A673 (cell line): Measurements from ENCODE around the gene TMEM132C. TPM values are rescaled to one million over a fixed set of nuclear protein-coding genes. Genes with fewer than 3 reads are reported as not detected.

ENCODE experiments used
- BruUV-seq: library from RNA; stranded (reverse); fragments of 400-500 nt; replicated peaks from 2 replicates; lab custom pipeline; 2021; lab: Mats Ljungman, UMichigan
- CTCF ChIA-PET: fragments of 300-600 bp; sonication (Branson Sonifier 250); formaldehyde crosslinking; loops from one replicate; lab custom pipeline; 2022; ENCODE audit warnings: antibody characterized with exemption; lab: Charles Lee
- POLR2A ChIA-PET: fragments of 300-600 bp; sonication (Branson Sonifier 250); formaldehyde crosslinking; loops from one replicate; lab custom pipeline; 2022; ENCODE audit warnings: antibody characterized with exemption; ENCODE audit not compliant: low non-redundant PET; lab: Charles Lee
- DNase-seq: peaks from one replicate; pipeline ENCODE4 v3.0.0-alpha.2; 2015; ENCODE audit warnings: low spot score
- H3K27ac ChIP-seq: fragments of 200-600 bp; sonication (generic); 2 replicates; pipeline ENCODE4 v1.5.1; 2016; ENCODE audit warnings: mixed run types, low read depth, mild to moderate bottlenecking, mixed read lengths, antibody characterized with exemption, low read length; ENCODE audit not compliant: poor library complexity, severe bottlenecking
- H3K27me3 ChIP-seq: fragments of 200-600 bp; sonication (generic); replicated peaks from 2 replicates; pipeline ENCODE4 v1.6.1; 2017; ENCODE audit warnings: mixed run types, low read depth, mild to moderate bottlenecking, mixed read lengths, antibody characterized with exemption, low read length; ENCODE audit not compliant: insufficient read depth, poor library complexity
- H3K36me3 ChIP-seq: fragments of 200-600 bp; sonication (generic); 2 replicates; pipeline ENCODE4 v1.6.1; 2016; ENCODE audit warnings: mixed run types, mild to moderate bottlenecking, mixed read lengths, antibody characterized with exemption, low read length; ENCODE audit not compliant: insufficient read depth, poor library complexity, severe bottlenecking
- H3K4me1 ChIP-seq: fragments of 200-600 bp; sonication (generic); 2 replicates; pipeline ENCODE4 v1.6.1; 2017; ENCODE audit warnings: mixed run types, mild to moderate bottlenecking, mixed read lengths, antibody characterized with exemption, low read length; ENCODE audit not compliant: insufficient read depth, poor library complexity, severe bottlenecking
- H3K4me3 ChIP-seq: fragments of 200-600 bp; sonication (generic); 2 replicates; pipeline ENCODE4 v1.5.1; 2016; ENCODE audit warnings: low read depth, mixed run types, mild to moderate bottlenecking, mixed read lengths, low read length; ENCODE audit not compliant: poor library complexity, severe bottlenecking
- H3K9me3 ChIP-seq: fragments of 200-600 bp; sonication (generic); 2 replicates; pipeline ENCODE4 v1.6.1; 2016; ENCODE audit warnings: mixed run types, low read depth, mild to moderate bottlenecking, mixed read lengths, antibody characterized with exemption, low read length; ENCODE audit not compliant: poor library complexity, severe bottlenecking
- EZH2 ChIP-seq: fragments of 200-600 bp; sonication (generic); IDR thresholded peaks from 2 replicates; pipeline ENCODE4 v1.6.1; 2017; ENCODE audit warnings: borderline replicate concordance, low read depth, mild to moderate bottlenecking, mixed read lengths, antibody characterized with exemption, low read length; ENCODE audit not compliant: poor library complexity, severe bottlenecking
- intact Hi-C: fragments of 100-400 bp; cut with micrococcal nuclease; formaldehyde crosslinking; loops from one replicate; pipeline ENCODE4 v1.10.0; 2022; ENCODE audit not compliant: unreplicated experiment
- total RNA-seq: library from RNA; stranded (reverse); gene quantifications from 2 replicates; pipeline ENCODE4 v1.2.3, GENCODE V29; 2021
- TF ChIP-seq, protein P1 (sequence below): fragments of 300-800, 200-600 bp; sonication (generic); conservative IDR thresholded peaks from 2 replicates; pipeline ENCODE4 v1.5.1; 2017; ENCODE audit warnings: low read depth, mild to moderate bottlenecking, antibody characterized with exemption, low read length, moderate library complexity, mixed read lengths

Gene TMEM132C
- total RNA-seq, 1 experiment from 2014 or later: not detected

DNA sequence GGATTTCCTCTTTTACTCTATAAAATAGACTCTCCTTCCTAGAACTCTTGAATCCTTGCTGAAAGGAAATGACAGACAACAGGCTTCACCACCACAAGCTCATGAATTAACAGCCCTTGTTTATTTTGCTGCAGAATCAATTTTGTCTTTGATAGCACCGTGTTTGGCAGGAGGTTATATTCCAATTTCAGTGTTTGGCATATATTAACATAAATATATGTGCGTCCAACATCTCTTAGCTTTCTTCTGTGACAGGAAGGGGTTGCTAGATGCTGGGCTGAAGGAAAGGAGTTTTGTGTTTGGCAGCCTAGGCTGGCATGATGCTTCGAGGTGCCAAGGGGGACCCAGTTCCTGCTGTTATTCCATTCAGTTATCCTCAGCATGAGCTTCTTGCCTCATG lies 126.4 kb downstream of the TMEM132C start:
- no peaks in the 10 kb centered on the region for H3K27me3 ChIP-seq
- ChIA-PET CTCF (no interaction called here), POLR2A (no interaction called here)
- intact Hi-C loops: no loop called here
- TF ChIP-seq, protein P1, sequence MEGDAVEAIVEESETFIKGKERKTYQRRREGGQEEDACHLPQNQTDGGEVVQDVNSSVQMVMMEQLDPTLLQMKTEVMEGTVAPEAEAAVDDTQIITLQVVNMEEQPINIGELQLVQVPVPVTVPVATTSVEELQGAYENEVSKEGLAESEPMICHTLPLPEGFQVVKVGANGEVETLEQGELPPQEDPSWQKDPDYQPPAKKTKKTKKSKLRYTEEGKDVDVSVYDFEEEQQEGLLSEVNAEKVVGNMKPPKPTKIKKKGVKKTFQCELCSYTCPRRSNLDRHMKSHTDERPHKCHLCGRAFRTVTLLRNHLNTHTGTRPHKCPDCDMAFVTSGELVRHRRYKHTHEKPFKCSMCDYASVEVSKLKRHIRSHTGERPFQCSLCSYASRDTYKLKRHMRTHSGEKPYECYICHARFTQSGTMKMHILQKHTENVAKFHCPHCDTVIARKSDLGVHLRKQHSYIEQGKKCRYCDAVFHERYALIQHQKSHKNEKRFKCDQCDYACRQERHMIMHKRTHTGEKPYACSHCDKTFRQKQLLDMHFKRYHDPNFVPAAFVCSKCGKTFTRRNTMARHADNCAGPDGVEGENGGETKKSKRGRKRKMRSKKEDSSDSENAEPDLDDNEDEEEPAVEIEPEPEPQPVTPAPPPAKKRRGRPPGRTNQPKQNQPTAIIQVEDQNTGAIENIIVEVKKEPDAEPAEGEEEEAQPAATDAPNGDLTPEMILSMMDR: no peak
- no peak for TF ChIP-seq EZH2
- BruUV-seq: no TSS peak
- no peaks in the 10 kb centered on the region for H3K36me3 ChIP-seq
- H3K4me1 ChIP-seq: no peaks in the 10 kb centered on the region
- no peaks in the 10 kb centered on the region for H3K9me3 ChIP-seq
- H3K27ac ChIP-seq: no peak overlapping the region
- H3K4me3 ChIP-seq: no peak overlapping the region
- no peak for DNase-seq

DNA sequence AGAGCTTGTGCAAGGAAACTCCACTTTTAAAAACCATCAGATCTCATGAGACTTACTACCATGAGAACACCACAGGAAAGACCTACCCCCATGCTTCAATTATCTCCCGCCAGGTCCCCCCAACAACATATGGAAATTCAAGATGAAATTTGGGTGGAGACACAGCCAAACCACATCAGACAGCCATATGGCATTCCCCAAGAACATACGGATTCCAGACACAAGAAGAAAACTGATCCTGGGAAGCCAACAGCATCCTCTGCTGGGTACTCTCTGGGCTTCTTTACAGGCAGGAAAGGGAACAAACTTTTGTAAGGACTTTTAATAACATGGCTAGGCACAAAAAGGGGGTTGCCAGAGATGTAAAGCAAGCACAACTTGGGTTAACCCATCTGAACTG lies 127.2 kb downstream of the TMEM132C start:
- TF ChIP-seq, protein P1: no peak
- no peak for TF ChIP-seq EZH2
- DNase-seq: no peak
- Histone ChIP-seq H3K27ac (no peak overlapping the region), H3K9me3 (no peaks in the 10 kb centered on the region), H3K4me3 (no peak overlapping the region), H3K36me3 (no peaks in the 10 kb centered on the region), H3K4me1 (no peaks in the 10 kb centered on the region), H3K27me3 (peaks cover 4% of the 10 kb centered on the region)
- CTCF ChIA-PET: no interaction called here
- BruUV-seq: no TSS peak
- POLR2A ChIA-PET: no interaction called here
- intact Hi-C loops: no loop called here

DNA sequence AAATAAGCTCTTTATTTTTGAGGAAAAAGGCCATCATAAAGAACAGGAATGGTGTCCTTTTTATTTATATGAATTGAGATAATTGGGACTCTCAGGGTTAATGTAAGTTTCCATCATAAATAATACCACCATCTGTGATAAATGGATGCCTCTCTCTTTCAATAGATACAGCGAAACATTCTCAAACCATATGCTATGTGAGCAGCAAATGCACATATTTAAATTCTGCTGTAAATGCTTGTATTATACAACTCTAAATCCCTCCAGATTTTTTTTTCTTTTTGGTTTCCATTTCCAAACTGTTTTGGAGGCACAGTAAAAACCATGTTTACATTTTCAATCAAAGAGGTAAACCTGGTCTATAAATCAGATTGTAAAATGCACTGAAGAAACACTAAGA lies 132.3 kb downstream of the TMEM132C start:
- TF ChIP-seq, protein P1: no peak
- no peak for TF ChIP-seq EZH2
- POLR2A ChIA-PET: no interaction called here
- no peaks in the 10 kb centered on the region for H3K4me1 ChIP-seq
- no peak overlapping the region for H3K4me3 ChIP-seq
- CTCF ChIA-PET: no interaction called here
- H3K36me3 ChIP-seq: no peaks in the 10 kb centered on the region
- no peak for DNase-seq
- intact Hi-C loops: no loop called here
- BruUV-seq: no TSS peak
- peaks cover 46% of the 10 kb centered on the region for H3K27me3 ChIP-seq
- no peak overlapping the region for H3K27ac ChIP-seq
- H3K9me3 ChIP-seq: no peaks in the 10 kb centered on the region
